ENCODE measurements around the gene CMIP. TPM values are rescaled to one million over a fixed set of nuclear protein-coding genes. Genes with fewer than 3 reads are reported as not detected.

The CMIP gene
- polyA plus RNA-seq, 1 of the 3 experiments (the other 2 are of a cell fraction), result 5.4 TPM

GRCh38 chr16:81491541-81492188, 47.1 kb downstream of the CMIP start:
- no peak overlapping the region for H3K4me3 ChIP-seq (ENCODE audit: low read depth in 2 of 2, low read length in 1 of 2)
- H3F3A ChIP-seq (replicated peaks; ENCODE audit: insufficient read depth), result peaks cover 3% of the 10 kb centered on the region
- ChIA-PET CTCF (no interaction called here), POLR2A (interaction anchor here (0.6 kb wide), 1 partner anchor 32 kb away, joined by 3 read pairs; no protein-coding TSS in a partner anchor)
- H3K4me2 ChIP-seq, result no peak overlapping the region
- WGBS (ENCODE audit: low lambda C conversion rate), result 87% methylated on average over 18 of the region's 18 CpGs
- H3K9me2 ChIP-seq, result no peaks in the 10 kb centered on the region
- no peak for TF ChIP-seq TEAD4 (IDR thresholded peaks at IDR 0.05; ENCODE audit: borderline replicate concordance, insufficient read depth)
- no peak for TF ChIP-seq SIN3A (IDR thresholded peaks at IDR 0.05; ENCODE audit: borderline replicate concordance, low read depth, low read length)
- no peak for TF ChIP-seq USF2 (IDR thresholded peaks at IDR 0.05; ENCODE audit: borderline replicate concordance, low read depth, low read length)
- TF ChIP-seq FOXJ3 (CRISPR knock-in tag; IDR thresholded peaks at IDR 0.05), result no peak
- TF ChIP-seq IRF3 (IDR thresholded peaks at IDR 0.05; ENCODE audit: low read depth, low read length), result no peak
- no peak for TF ChIP-seq MAX (IDR thresholded peaks at IDR 0.05; ENCODE audit: low read depth)
- no peak for TF ChIP-seq MXI1 (IDR thresholded peaks at IDR 0.05; ENCODE audit: low read depth, low read length)
- no peak for TF ChIP-seq TCF12 (IDR thresholded peaks at IDR 0.05)
- no peak for TF ChIP-seq ELF1 (IDR thresholded peaks at IDR 0.05)
- TF ChIP-seq RFX5 (IDR thresholded peaks at IDR 0.05; ENCODE audit: low read length), result no peak
- TF ChIP-seq ZBTB33 (IDR thresholded peaks at IDR 0.05; ENCODE audit: borderline replicate concordance, low read depth), result no peak
- TF ChIP-seq NRF1 (IDR thresholded peaks at IDR 0.05; ENCODE audit: low read depth, low read length), result no peak
- TF ChIP-seq SMC3 (IDR thresholded peaks at IDR 0.05; ENCODE audit: low read depth, low read length), result no peak
- H3K36me3 ChIP-seq (replicated peaks in 1 of 2; ENCODE audit: control insufficient read depth in 1 of 2, insufficient read depth in 2 of 2, low read length in 1 of 2), result no peaks in the 10 kb centered on the region
- peaks cover 7% of the 10 kb centered on the region; the same call in 1 of the 2 replicates for H3K79me2 ChIP-seq (ENCODE audit: insufficient read depth)
- H3K9ac ChIP-seq, result no peak overlapping the region
- no peaks in the 10 kb centered on the region for H3K9me3 ChIP-seq
- peak overlapping the region in 1 of 2 experiments; percentile 67; a peak in 2 of 4 replicates for H3K27ac ChIP-seq (ENCODE audit: low read depth in 2 of 2, low read length in 1 of 2)
- H2AFZ ChIP-seq (ENCODE audit: low read depth), result no peak overlapping the region
- no peak for DNase-seq
- H3K27me3 ChIP-seq (ENCODE audit: insufficient read depth), result no peaks in the 10 kb centered on the region
- H4K20me1 ChIP-seq (ENCODE audit: insufficient read depth), result peaks cover 40% of the 10 kb centered on the region
- H3K4me1 ChIP-seq (ENCODE audit: control insufficient read depth in 1 of 2, insufficient read depth in 2 of 2, low read depth in 1 of 2, low read length in 1 of 2), result peaks cover 9 to 72% of the 10 kb centered on the region in 2 experiments

Measured in SK-N-SH (cell line).